K562 (cell line): ENCODE results near the gene PYDC1. TPM values are rescaled to one million over a fixed set of nuclear protein-coding genes. Genes with fewer than 3 reads are reported as not detected.

Source experiments
- PRPF4 ChIP-seq: fragments of 200-400 bp; formaldehyde crosslinking; IDR thresholded peaks from one replicate; pipeline ENCODE4 v1.6.1; 2017; ENCODE audit warnings: low read length, low read depth, mild to moderate bottlenecking; ENCODE audit not compliant: insufficient read depth, poor library complexity, severe bottlenecking
- SIRT6 ChIP-seq: IDR thresholded peaks from one replicate; pipeline ENCODE4 v1.6.1; 2012; ENCODE audit warnings: low read depth, mild to moderate bottlenecking, control low read depth, inconsistent platforms, low read length, moderate library complexity
- ZBTB8A ChIP-seq: fragments of 450-650 bp; IDR thresholded peaks from 2 replicates; pipeline ENCODE4 v1.6.1; 2018; ENCODE audit warnings: mild to moderate bottlenecking, moderate library complexity; ENCODE audit not compliant: partially characterized antibody
- polyA plus RNA-seq, 8 experiments: library from polyadenylated mRNA; depleted of rRNA in 4 of 8; stranded (reverse) in 5 of 8; unstranded in 3 of 8; fragments of >200 nt; fragmentation: Nextera tagmentation in 2 of 8; fragmentation: Illumina TruSeq in 1 of 8; extraction: Ambion mirVana in 2 of 8; extraction: Trizol in 1 of 8; gene quantifications; 2 replicates each; pipeline versions ENCODE4 v1.2.1 to v1.2.3, GENCODE V29; 2011 to 2014; ENCODE audit warnings: inconsistent platforms in 1 of 8, missing spikeins in 1 of 8
- total RNA-seq, 7 experiments: library from RNA; depleted of rRNA in 6 of 7; stranded (reverse); fragments of >200 nt in 6 of 7; fragmentation: Illumina TruSeq in 2 of 7; extraction: Trizol in 2 of 7; gene quantifications; 2 replicates each; pipeline versions ENCODE4 v1.2.1 to v1.2.3, GENCODE V29; 2011 to 2021; ENCODE audit warnings: low replicate concordance in 1 of 7
- TF ChIP-seq, protein P1 (sequence below): sonication (generic); formaldehyde crosslinking; IDR thresholded peaks from 2 replicates; pipeline ENCODE4 v1.9.0; 2022; ENCODE audit warnings: mild to moderate bottlenecking, missing genetic modification reagents
- TF ChIP-seq, protein P2 (sequence below): fragments of 250-450 bp; sonication (Bioruptor Pico); IDR thresholded peaks from 2 replicates; pipeline ENCODE4 v1.5.0; 2021; ENCODE audit warnings: mild to moderate bottlenecking, moderate library complexity

PYDC1 gene
- total and polyA plus RNA-seq, 9 of the 15 experiments (the other 6 are each of a cell fraction or from before 2014, with no cell fraction given), result not detected

DNA sequence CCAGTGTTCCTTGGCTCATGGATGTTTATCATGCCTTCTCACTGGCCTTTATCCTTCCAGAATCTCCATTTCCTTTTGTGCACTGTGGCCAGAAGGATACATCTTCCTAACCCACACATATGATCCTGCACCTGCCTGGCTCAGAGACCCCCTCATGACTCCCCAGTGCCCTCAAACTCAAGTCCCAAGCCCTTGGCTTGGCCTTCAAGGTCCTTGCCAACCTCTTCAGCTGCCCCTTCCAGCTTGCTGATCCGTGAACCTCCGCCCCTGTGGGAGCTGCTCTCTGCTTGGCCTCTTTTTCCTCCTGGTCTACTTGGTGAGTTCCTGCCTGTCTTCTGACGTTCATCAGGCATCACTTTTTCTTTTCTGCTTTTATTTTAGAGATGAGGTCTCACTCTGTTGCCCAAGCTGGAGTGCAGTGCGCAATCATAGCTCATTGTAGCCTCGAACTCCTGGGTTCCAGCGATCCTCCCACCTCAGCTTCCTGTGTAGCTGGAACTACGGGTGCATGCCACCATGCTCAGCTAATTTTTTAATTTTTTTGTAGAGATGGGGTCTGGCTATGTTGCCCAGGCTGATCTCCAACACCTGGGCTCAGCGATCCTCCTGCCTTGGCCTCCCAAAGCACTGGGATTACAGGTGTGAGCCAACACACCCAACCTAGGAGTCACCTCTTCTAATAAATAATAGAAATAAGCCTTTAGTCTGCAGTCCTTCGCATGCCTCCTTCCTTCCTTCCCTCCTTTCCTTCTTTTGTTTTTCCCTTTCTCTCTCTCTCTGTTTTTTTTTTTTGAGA is 11.9 kb downstream of the PYDC1 start (continued):
- TF ChIP-seq, protein P1, sequence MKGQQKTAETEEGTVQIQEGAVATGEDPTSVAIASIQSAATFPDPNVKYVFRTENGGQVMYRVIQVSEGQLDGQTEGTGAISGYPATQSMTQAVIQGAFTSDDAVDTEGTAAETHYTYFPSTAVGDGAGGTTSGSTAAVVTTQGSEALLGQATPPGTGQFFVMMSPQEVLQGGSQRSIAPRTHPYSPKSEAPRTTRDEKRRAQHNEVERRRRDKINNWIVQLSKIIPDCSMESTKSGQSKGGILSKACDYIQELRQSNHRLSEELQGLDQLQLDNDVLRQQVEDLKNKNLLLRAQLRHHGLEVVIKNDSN (CRISPR knock-in tag), result no peak
- TF ChIP-seq PRPF4 (no peak), ZBTB8A (no peak), SIRT6 (no peak)
- TF ChIP-seq, protein P2, sequence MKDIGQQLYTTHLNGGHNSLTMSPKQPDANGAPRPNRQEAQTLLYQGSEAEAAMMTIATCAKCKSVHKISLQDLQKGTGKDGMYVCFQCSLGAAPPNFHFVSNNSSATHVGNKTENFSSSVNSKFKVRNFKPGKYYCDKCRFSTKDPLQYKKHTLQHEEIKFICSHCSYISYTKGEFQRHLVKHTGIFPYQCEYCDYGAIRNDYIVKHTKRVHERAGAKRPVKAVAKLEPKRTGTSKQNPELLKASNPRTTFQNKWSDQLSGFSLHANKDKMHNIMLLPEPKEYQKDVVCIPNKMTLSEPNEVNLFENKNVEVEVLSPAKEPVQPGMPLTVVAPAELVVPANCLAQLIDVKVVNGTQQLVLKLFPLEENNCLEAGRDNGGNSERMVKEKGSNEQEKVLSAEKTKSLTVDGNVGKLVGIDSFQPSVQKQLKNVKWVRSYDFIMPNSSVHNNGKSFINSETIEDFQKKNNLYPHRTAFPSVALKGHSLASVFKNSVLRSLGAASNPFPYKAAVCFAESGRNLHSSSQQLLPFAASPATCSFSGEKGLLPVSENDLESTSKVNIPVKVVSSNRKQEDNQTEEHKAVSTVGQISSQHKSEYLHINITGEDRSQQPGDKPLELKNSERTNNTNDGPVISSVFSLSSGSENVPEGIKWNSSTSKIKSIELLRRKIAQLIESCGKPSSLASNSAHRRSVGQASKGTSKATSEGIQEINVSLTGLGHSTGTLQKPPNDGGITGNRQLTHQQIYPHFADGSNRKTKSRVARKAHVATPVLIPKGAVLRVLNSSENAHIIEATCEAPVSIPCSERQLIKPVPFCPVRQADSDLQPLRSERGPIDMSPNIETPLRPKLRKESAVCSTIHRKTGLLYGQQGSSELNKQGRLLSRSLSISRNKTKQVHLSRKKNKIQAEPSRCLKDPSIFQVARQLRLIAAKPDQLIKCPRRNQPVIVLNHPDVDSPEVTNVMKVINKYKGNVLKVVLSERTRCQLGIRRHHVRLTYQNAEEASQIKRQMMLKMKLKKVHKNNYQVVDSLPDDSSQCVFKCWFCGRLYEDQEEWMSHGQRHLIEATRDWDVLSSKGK (CRISPR knock-in tag), result no peak
- TF ChIP-seq, all 486 proteins: peak for 2
